Immature natural killer cell (primary cell): ENCODE results near the gene KISS1R. TPM values are rescaled to one million over a fixed set of nuclear protein-coding genes. Genes with fewer than 3 reads are reported as not detected.

Experiments
- DNase-seq, 3 donors: peaks; one replicate each; pipeline ENCODE4 v3.0.0; 2022; ENCODE audit warnings: mixed read lengths in 1 of 3
- H3K27ac Mint-ChIP-seq, 6 donors: one replicate each; pipeline ENCODE4 v1.8.0; 2020; ENCODE audit warnings: mixed read lengths in 6 of 6, mild to moderate bottlenecking in 5 of 6, inconsistent platforms in 4 of 6, moderate library complexity in 3 of 6
- H3K27me3 Mint-ChIP-seq, 3 donors: one replicate each; pipeline ENCODE4 v1.8.0; 2020 to 2021; ENCODE audit warnings: low read depth in 3 of 3, mild to moderate bottlenecking in 3 of 3, mixed read lengths in 3 of 3, moderate library complexity in 3 of 3, inconsistent platforms in 1 of 3
- H3K36me3 Mint-ChIP-seq, 3 donors: one replicate each; pipeline ENCODE4 v1.8.0; 2020; ENCODE audit warnings: mixed read lengths in 3 of 3, inconsistent platforms in 2 of 3, mild to moderate bottlenecking in 2 of 3
- H3K4me1 Mint-ChIP-seq, 2 donors: one replicate each; pipeline ENCODE4 v1.8.0; 2020; ENCODE audit warnings: inconsistent platforms in 2 of 2, mild to moderate bottlenecking in 2 of 2, mixed read lengths in 2 of 2, moderate library complexity in 1 of 2
- H3K4me3 Mint-ChIP-seq, 5 donors: one replicate each; pipeline ENCODE4 v1.8.0; 2020; ENCODE audit warnings: mild to moderate bottlenecking in 5 of 5, mixed read lengths in 5 of 5, inconsistent platforms in 3 of 5, moderate library complexity in 3 of 5
- H3K9me3 Mint-ChIP-seq, 6 donors: one replicate each; pipeline ENCODE4 v1.8.0; 2020; ENCODE audit warnings: mild to moderate bottlenecking in 6 of 6, mixed read lengths in 6 of 6, inconsistent platforms in 4 of 6, moderate library complexity in 3 of 6
- polyA plus RNA-seq, 3 donors: library from polyadenylated mRNA; unstranded; fragments of 300-500 nt; fragmentation: Illumina TruSeq; gene quantifications; one replicate each; pipeline ENCODE4 v1.2.3, GENCODE V29; 2021

Gene KISS1R
- polyA plus RNA-seq, 3 donors from 2014 or later = not detected

GRCh38 chr19:966485-967088 is 49.5 kb downstream of the KISS1R start:
- H3K4me3 Mint-ChIP-seq = no peak overlapping the region
- no peak for DNase-seq
- no peak overlapping the region for H3K27ac Mint-ChIP-seq
- H3K27me3 Mint-ChIP-seq = peaks cover 0 to 6% (median 0%) of the 10 kb centered on the region in 3 donors
- H3K4me1 Mint-ChIP-seq = peaks cover 0 to 2% of the 10 kb centered on the region in 2 donors
- peaks cover 14 to 22% (median 16%) of the 10 kb centered on the region in 3 donors for H3K36me3 Mint-ChIP-seq
- peaks cover 0 to 5% (median 3%) of the 10 kb centered on the region in 6 donors for H3K9me3 Mint-ChIP-seq

Other genes with a start within 250 kb of the KISS1R start
- gene FSTL3, start 240.9 kb upstream of the KISS1R start, polyA plus RNA-seq = 1 to 10 TPM in 2 of 3 donors, not detected in 1; 1.4 to 2.6 TPM
- gene PRSS57, start 221.9 kb upstream of the KISS1R start, polyA plus RNA-seq = 10 to 100 TPM in 1 of 3 donors, 1 to 10 TPM in 2; 5.8 to 41.4 (median 6.3) TPM
- not detected for gene PALM, start 208.4 kb upstream of the KISS1R start, polyA plus RNA-seq
- gene MISP, start 166.2 kb upstream of the KISS1R start, polyA plus RNA-seq = not detected
- gene PTBP1, start 119.9 kb upstream of the KISS1R start, polyA plus RNA-seq = 100 to 1,000 TPM in 1 of 3 donors, 10 to 100 TPM in 2; 70.0 to 185 (median 87.8) TPM
- gene PLPPR3, start 95.4 kb upstream of the KISS1R start, polyA plus RNA-seq = not detected
- not detected for gene AZU1, start 89.5 kb upstream of the KISS1R start, polyA plus RNA-seq
- gene PRTN3, start 76.3 kb upstream of the KISS1R start, polyA plus RNA-seq = not detected
- gene ELANE, start 65.0 kb upstream of the KISS1R start, polyA plus RNA-seq = not detected
- gene CFD, start 57.7 kb upstream of the KISS1R start, polyA plus RNA-seq = 1 to 10 TPM; 1.5 to 4.1 (median 3.6) TPM
- 100 to 1,000 TPM in 1 of 3 donors, 10 to 100 TPM in 2; 44.2 to 112 (median 48.0) TPM for gene MED16, start 24.1 kb upstream of the KISS1R start, polyA plus RNA-seq
- not detected for gene RNU6-9, start 23.8 kb upstream of the KISS1R start, polyA plus RNA-seq
- gene R3HDM4, start 4.1 kb upstream of the KISS1R start, polyA plus RNA-seq = 100 to 1,000 TPM in 1 of 3 donors, 10 to 100 TPM in 2; 83.5 to 146 (median 85.8) TPM
- gene ARID3A, start 8.7 kb downstream of the KISS1R start, polyA plus RNA-seq = 1 to 10 TPM; 1.0 to 1.7 (median 1.4) TPM
- gene WDR18, start 67.0 kb downstream of the KISS1R start, polyA plus RNA-seq = 100 to 1,000 TPM in 1 of 3 donors, 10 to 100 TPM in 2; 60.5 to 116 (median 70.9) TPM
- not detected for gene GRIN3B, start 83.1 kb downstream of the KISS1R start, polyA plus RNA-seq
- gene TMEM259, start 103.8 kb downstream of the KISS1R start, polyA plus RNA-seq = 100 to 1,000 TPM in 1 of 3 donors, 10 to 100 TPM in 2; 45.6 to 102 (median 61.1) TPM
- not detected for gene RNU6-2, start 104.2 kb downstream of the KISS1R start, polyA plus RNA-seq
- 100 to 1,000 TPM; 227 to 382 (median 255) TPM for gene CNN2, start 109.3 kb downstream of the KISS1R start, polyA plus RNA-seq
- gene ABCA7, start 122.8 kb downstream of the KISS1R start, polyA plus RNA-seq = 10 to 100 TPM in 1 of 3 donors, 1 to 10 TPM in 2; 4.5 to 13.3 (median 5.2) TPM
- gene ARHGAP45, start 149.8 kb downstream of the KISS1R start, polyA plus RNA-seq = 100 to 1,000 TPM; 164 to 417 (median 169) TPM
- 100 to 1,000 TPM; 182 to 288 (median 237) TPM for gene POLR2E, start 178.0 kb downstream of the KISS1R start, polyA plus RNA-seq
- gene GPX4, start 186.7 kb downstream of the KISS1R start, polyA plus RNA-seq = 100 to 1,000 TPM; 225 to 320 (median 280) TPM